ENCODE results near the gene CHCHD3.

DNA sequence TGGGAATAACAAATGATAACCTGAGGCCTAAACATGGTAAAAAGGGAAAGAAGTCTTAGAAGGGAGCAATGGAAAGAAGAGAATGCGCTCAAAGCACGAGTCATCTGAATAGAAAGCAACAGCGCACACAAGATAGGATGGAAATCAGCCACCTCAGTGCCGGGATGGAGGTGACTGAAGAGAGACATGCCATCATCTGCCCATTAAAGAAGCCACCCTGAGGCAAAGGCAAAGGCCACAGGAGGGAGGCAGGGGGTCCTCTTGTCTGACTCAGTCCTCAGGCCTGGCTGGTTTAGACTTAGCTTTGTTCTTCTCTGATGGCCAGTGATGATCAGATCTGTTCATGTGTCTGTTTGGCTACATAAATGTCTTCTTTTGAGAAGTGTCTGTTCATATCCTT, 180.6 kb downstream of the CHCHD3 start:
- TF ChIP-seq, protein P1, sequence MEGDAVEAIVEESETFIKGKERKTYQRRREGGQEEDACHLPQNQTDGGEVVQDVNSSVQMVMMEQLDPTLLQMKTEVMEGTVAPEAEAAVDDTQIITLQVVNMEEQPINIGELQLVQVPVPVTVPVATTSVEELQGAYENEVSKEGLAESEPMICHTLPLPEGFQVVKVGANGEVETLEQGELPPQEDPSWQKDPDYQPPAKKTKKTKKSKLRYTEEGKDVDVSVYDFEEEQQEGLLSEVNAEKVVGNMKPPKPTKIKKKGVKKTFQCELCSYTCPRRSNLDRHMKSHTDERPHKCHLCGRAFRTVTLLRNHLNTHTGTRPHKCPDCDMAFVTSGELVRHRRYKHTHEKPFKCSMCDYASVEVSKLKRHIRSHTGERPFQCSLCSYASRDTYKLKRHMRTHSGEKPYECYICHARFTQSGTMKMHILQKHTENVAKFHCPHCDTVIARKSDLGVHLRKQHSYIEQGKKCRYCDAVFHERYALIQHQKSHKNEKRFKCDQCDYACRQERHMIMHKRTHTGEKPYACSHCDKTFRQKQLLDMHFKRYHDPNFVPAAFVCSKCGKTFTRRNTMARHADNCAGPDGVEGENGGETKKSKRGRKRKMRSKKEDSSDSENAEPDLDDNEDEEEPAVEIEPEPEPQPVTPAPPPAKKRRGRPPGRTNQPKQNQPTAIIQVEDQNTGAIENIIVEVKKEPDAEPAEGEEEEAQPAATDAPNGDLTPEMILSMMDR (IDR thresholded peaks at IDR 0.05): no peak
- TF ChIP-seq POLR2AphosphoS5 (IDR thresholded peaks at IDR 0.05) (no peak), POLR2A (IDR thresholded peaks at IDR 0.05) (no peak), EP300 (IDR thresholded peaks at IDR 0.05) (no peak)
